ENCODE results near the gene GPATCH8.

GPATCH8 gene

DNA sequence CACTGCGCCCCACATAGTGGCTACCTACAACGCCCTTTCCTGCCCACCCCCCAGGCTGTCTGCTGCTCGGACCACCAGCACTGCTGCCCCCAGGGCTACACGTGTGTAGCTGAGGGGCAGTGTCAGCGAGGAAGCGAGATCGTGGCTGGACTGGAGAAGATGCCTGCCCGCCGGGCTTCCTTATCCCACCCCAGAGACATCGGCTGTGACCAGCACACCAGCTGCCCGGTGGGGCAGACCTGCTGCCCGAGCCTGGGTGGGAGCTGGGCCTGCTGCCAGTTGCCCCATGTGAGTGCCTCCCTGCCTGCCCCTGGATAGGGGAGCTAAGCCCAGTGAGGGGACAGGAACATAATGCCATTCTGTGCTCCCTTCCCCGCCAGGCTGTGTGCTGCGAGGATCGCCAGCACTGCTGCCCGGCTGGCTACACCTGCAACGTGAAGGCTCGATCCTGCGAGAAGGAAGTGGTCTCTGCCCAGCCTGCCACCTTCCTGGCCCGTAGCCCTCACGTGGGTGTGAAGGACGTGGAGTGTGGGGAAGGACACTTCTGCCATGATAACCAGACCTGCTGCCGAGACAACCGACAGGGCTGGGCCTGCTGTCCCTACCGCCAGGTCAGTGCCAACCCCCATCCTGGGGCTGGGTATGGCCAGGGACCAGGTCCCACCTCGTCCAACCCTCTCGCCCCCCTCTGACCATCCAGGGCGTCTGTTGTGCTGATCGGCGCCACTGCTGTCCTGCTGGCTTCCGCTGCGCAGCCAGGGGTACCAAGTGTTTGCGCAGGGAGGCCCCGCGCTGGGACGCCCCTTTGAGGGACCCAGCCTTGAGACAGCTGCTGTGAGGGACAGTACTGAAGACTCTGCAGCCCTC, 151.0 kb downstream of the GPATCH8 start:
- no peak for DNase-seq

GRCh38 chr17:44351464-44351863, 151.7 kb downstream of the GPATCH8 start:
- DNase-seq, result no peak

DNA sequence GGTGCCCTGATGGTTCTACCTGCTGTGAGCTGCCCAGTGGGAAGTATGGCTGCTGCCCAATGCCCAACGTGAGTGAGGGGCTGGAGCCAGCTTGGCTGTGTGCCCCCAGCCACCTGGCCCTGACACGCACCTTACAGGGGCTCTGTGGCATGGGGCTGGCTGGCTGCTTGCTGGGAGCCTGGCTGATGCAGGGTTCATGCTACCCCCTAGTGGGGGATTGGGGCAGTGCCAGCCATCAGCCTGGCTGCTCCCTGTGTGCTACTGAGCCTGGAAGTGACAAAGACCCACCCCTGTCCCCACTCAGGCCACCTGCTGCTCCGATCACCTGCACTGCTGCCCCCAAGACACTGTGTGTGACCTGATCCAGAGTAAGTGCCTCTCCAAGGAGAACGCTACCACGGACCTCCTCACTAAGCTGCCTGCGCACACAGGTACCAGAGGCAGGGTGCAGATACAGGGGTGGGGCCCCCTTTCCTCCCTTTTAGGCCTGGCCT, 152.4 kb downstream of the GPATCH8 start:
- DNase-seq, result peak; percentile 9 to 44

DNA sequence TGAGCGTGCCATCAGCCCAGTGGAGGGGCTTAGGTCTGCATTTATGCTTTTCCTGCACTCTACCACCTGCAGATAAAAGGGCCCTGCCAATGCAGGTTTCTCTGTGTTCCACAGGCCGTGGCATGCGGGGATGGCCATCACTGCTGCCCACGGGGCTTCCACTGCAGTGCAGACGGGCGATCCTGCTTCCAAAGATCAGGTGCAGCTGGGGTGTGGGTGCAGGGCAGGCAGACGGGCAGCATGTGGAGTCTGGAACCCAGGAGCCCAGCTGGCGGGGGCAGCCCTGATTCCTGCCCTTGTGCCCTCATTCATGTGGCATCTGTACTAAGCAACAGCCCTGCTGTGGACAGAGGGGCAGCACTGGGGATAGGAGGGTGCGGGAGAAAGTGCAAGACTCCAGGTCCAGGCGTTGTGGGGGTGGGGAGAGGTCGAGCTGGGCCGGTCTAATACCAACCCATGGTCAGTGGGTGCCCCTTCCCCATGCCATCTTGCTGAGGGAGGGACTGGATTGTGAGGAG, 153.6 kb downstream of the GPATCH8 start:
- no peak for DNase-seq

DNA sequence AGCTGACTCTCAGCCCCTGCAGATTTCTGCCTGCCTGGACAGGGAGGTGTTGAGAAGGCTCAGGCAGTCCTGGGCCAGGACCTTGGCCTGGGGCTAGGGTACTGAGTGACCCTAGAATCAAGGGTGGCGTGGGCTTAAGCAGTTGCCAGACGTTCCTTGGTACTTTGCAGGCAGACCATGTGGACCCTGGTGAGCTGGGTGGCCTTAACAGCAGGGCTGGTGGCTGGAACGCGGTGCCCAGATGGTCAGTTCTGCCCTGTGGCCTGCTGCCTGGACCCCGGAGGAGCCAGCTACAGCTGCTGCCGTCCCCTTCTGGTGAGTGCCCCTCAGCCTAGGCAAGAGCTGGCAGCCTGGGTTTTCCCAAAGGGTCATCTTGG, 154.2 kb downstream of the GPATCH8 start:
- DNase-seq, result no peak

DNA sequence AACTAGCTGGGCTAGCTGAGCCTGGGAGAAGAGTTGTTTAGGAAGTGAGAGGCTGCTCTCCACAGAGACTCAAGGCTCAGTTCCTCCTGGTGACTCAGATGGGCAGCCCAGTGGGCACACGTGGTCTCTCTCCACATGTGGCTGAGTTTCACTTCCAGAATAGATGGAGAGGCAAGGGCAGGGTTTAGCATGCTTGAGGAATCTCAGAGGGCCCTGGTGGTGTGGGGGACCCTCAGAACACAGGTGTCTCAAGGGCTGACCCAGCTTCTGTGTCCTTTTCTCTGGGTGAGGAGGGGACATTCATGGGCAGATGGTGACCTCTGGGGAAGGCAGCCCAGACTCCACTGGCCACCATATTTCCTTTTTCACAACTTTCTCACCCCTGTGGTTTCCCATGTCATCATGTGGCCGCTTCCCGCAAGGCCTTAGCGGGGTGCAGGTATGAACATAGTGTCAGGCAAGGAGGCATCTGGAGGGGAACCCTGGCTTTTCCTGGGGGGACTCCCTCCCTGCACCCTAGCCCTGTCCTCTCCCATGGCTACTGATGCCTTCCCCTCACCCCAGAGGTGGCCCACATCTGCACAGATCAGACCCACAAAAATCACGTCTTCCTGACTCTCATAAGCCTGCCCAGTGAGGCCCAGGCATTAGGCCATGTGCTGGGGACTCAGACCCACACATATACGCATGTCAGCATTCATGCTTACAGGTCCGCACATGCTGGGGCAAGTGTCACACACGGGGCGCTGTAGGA, 154.8 kb downstream of the GPATCH8 start:
- DNase-seq, result peak; percentile 10 to 46

All from hippocampal formation (tissue), 2 donors.